OCI-LY7 (cell line): ENCODE results near the gene NXF2. TPM values are rescaled to one million over a fixed set of nuclear protein-coding genes. Genes with fewer than 3 reads are reported as not detected.
"Not testable (repeated sequence)": the region's sequence is repeated elsewhere in the genome, so short reads cannot be mapped to it uniquely, and the experiment has no call there.

Experiments used
- BruUV-seq: library from RNA; stranded (reverse); fragments of 400-500 nt; replicated peaks from 2 replicates; lab custom pipeline; 2021; lab: Mats Ljungman, UMichigan
- CTCF ChIA-PET: fragments of 300-600 bp; sonication (Branson Sonifier 250); formaldehyde crosslinking; loops from one replicate; lab custom pipeline; 2022; ENCODE audit warnings: antibody characterized with exemption; ENCODE audit not compliant: unreplicated experiment; lab: Charles Lee
- POLR2A ChIA-PET: fragments of 300-600 bp; sonication (Branson Sonifier 250); formaldehyde crosslinking; loops from one replicate; lab custom pipeline; 2022; ENCODE audit warnings: antibody characterized with exemption; lab: Charles Lee
- DNase-seq: peaks from one replicate; pipeline ENCODE4 v3.0.0-alpha.2; 2015; ENCODE audit warnings: low spot score
- H2AFZ ChIP-seq: fragments of 200-600 bp; sonication (generic), shearing (Covaris generic); 2 replicates; pipeline ENCODE4 v1.6.1; 2014; ENCODE audit warnings: mild to moderate bottlenecking, antibody characterized with exemption, low read length, moderate library complexity
- H3K27ac ChIP-seq: fragments of 200-600 bp; sonication (generic); 2 replicates; pipeline ENCODE4 v1.5.1; 2014; ENCODE audit warnings: mixed run types, low read depth, mild to moderate bottlenecking, moderate library complexity, low read length, inconsistent platforms; ENCODE audit not compliant: poor library complexity, severe bottlenecking
- H3K36me3 ChIP-seq: fragments of 200-600 bp; sonication (generic); 2 replicates; pipeline ENCODE4 v1.6.1; 2014; ENCODE audit warnings: mild to moderate bottlenecking, antibody characterized with exemption, low read length, moderate library complexity, mixed read lengths; ENCODE audit not compliant: insufficient read depth
- H3K4me1 ChIP-seq: fragments of 200-600 bp; sonication (generic); 2 replicates; pipeline ENCODE4 v1.5.1; 2014; ENCODE audit warnings: mild to moderate bottlenecking, low read length; ENCODE audit not compliant: insufficient read depth, poor library complexity, severe bottlenecking
- H3K4me2 ChIP-seq: fragments of 200-600 bp; sonication (generic); 2 replicates; pipeline ENCODE4 v1.6.1; 2014; ENCODE audit warnings: mild to moderate bottlenecking, low read length
- H3K4me3 ChIP-seq: fragments of 200-600 bp; sonication (generic); 2 replicates; pipeline ENCODE4 v1.5.1; 2014; ENCODE audit warnings: mild to moderate bottlenecking, low read depth, low read length; ENCODE audit not compliant: poor library complexity, severe bottlenecking
- H3K79me2 ChIP-seq: fragments of 200-600 bp; sonication (generic); 2 replicates; pipeline ENCODE4 v1.6.1; 2016; ENCODE audit warnings: low read depth, mild to moderate bottlenecking, low read length, moderate library complexity, mixed read lengths; ENCODE audit not compliant: insufficient read depth
- H3K9me2 ChIP-seq: fragments of 200-600 bp; sonication (generic); 2 replicates; pipeline ENCODE4 v1.6.1; 2016; ENCODE audit warnings: mild to moderate bottlenecking, low read length, mixed read lengths; ENCODE audit not compliant: insufficient read depth
- H3K9me3 ChIP-seq: fragments of 200-600 bp; sonication (generic); 2 replicates; pipeline ENCODE4 v1.6.1; 2014; ENCODE audit warnings: mild to moderate bottlenecking, mixed run types, low read length, mixed read lengths
- H4K20me1 ChIP-seq: fragments of 200-600 bp; sonication (generic); 2 replicates; pipeline ENCODE4 v1.6.1; 2014; ENCODE audit warnings: mild to moderate bottlenecking, antibody characterized with exemption, low read length, moderate library complexity, mixed read lengths; ENCODE audit not compliant: insufficient read depth
- EZH2phosphoT487 ChIP-seq: fragments of 200-600 bp; sonication (generic); IDR thresholded peaks from 2 replicates; pipeline ENCODE4 v1.6.1; 2018; ENCODE audit warnings: low read depth, borderline replicate concordance, mild to moderate bottlenecking, mixed run types, antibody characterized with exemption, low read length, moderate library complexity, mixed read lengths
- intact Hi-C: fragments of 100-400 bp; cut with micrococcal nuclease; formaldehyde crosslinking; loops from one replicate; pipeline ENCODE4 v1.10.0; 2022; ENCODE audit not compliant: unreplicated experiment
- total RNA-seq, 2 experiments: library from RNA; depleted of rRNA in 1 of 2; stranded (reverse); fragments of >200 nt in 1 of 2; shearing (Covaris generic) in 1 of 2; gene quantifications; 2 replicates each; pipeline ENCODE4 v1.2.3, GENCODE V29; 2014 to 2022
- TF ChIP-seq, protein P1 (sequence below): fragments of 200-600 bp; sonication (generic); conservative IDR thresholded peaks from 2 replicates; pipeline ENCODE4 v1.5.1; 2014; ENCODE audit warnings: mild to moderate bottlenecking, antibody characterized with exemption, low read length, moderate library complexity, mixed read lengths

The NXF2 gene
- total RNA-seq, 2 experiments from 2014 or later = not detected

DNA sequence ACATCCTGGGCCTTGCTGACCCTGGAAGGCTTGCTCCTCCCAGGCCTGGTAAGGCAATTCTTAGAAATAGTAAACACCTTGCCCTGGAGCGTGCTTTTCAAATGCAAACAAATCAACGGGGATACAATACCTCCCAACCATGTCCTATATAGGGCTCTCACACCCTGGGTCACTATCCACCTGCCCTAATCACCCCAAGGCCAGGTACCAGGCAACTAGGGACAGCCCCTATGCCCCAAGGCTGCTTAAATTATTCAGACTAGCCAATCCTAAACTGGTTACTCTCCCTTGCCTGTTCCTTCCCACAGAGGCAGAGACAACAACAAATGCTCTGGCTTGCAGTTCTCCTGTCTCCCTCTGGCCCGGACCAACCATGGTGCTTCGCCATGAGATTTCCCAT lies 25.3 kb downstream of the NXF2 start:
- intact Hi-C loops, H3K4me3 ChIP-seq, H4K20me1 ChIP-seq, CTCF ChIA-PET, POLR2A ChIA-PET, BruUV-seq, DNase-seq, H3K36me3 ChIP-seq, H3K79me2 ChIP-seq, H2AFZ ChIP-seq, H3K4me2 ChIP-seq, H3K9me2 ChIP-seq, H3K9me3 ChIP-seq, H3K27ac ChIP-seq, H3K4me1 ChIP-seq: not testable (repeated sequence)

DNA sequence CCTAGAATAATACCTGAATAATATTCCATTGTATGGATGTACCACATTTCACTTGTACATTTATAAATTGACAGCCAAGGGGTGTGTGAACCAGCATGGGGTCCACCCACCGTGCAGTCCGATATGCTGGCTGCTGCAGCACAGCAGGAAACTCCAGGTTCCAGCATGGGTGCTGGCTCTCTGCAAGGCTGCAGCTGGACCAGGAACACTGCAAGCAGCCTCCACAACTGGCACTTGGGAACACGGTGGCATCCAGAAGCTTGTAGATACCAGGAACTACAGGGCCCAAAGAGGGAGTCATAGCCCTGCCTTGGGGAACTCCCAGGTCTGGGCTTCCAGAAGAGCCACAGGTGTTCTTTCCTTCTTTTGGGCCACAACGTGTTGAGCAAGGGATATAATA lies 91.2 kb downstream of the NXF2 start:
- POLR2A ChIA-PET = no interaction called here
- intact Hi-C loops = no loop called here
- H3K9me3 ChIP-seq = no peaks in the 10 kb centered on the region
- no peak overlapping the region for H3K4me3 ChIP-seq
- no peak overlapping the region for H2AFZ ChIP-seq
- H3K4me1 ChIP-seq = no peaks in the 10 kb centered on the region
- no peak for TF ChIP-seq EZH2phosphoT487
- TF ChIP-seq, protein P1, sequence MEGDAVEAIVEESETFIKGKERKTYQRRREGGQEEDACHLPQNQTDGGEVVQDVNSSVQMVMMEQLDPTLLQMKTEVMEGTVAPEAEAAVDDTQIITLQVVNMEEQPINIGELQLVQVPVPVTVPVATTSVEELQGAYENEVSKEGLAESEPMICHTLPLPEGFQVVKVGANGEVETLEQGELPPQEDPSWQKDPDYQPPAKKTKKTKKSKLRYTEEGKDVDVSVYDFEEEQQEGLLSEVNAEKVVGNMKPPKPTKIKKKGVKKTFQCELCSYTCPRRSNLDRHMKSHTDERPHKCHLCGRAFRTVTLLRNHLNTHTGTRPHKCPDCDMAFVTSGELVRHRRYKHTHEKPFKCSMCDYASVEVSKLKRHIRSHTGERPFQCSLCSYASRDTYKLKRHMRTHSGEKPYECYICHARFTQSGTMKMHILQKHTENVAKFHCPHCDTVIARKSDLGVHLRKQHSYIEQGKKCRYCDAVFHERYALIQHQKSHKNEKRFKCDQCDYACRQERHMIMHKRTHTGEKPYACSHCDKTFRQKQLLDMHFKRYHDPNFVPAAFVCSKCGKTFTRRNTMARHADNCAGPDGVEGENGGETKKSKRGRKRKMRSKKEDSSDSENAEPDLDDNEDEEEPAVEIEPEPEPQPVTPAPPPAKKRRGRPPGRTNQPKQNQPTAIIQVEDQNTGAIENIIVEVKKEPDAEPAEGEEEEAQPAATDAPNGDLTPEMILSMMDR = no peak
- BruUV-seq = no TSS peak
- no peak for DNase-seq
- no peaks in the 10 kb centered on the region for H4K20me1 ChIP-seq
- H3K36me3 ChIP-seq = no peaks in the 10 kb centered on the region
- no peak overlapping the region for H3K27ac ChIP-seq
- no peaks in the 10 kb centered on the region for H3K79me2 ChIP-seq
- no peak overlapping the region for H3K4me2 ChIP-seq
- H3K9me2 ChIP-seq = no peaks in the 10 kb centered on the region
- CTCF ChIA-PET = no interaction called here

DNA sequence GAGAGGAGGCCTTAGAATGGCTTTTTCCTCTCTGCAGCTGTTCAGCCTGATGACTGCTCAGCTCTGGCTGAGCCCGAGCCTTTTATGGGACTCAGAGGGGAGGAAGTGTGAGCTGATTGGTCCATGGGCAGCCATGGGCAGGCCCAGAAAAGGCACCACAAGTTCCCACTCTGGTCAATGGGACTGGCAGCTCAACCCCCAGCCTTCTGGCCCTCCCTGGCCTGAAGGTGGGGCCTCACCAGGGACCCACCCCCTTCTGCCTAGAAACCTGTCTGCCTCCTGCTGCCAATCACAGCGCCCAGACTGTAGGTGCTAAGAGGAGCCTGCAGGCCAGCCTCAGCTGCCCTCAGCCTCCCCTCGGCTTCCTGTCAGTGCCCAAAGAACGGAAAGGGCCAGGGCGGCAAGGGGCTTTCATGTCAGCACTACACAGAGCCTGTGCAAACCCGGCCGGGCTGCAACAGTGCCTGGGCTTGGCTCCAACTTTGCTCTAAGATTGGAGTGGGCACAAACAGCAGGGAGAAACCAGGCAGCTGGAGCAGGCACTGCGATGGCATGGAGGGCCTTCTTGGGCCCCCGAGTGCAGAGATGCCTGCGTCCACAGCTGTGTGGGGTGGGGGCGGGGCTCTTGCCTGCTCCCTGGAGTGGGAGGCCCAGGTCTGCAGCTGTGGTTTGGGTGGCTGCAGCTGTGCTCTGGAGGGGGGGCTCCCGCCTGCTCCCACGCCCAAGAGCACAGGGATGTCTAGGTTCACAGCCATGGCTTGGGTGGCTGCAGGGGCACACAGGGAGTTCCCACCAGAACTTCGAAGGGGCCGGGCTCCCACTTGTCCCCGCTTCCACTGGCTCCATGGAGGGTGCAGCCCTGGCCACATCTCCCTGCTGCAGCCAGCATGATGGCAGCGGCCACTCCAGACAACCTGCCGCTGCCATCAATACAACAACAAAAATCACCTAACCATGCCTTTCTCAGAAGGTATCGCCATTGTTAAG lies 92.6 kb downstream of the NXF2 start:
- H4K20me1 ChIP-seq = no peaks in the 10 kb centered on the region
- no peaks in the 10 kb centered on the region for H3K79me2 ChIP-seq
- no peaks in the 10 kb centered on the region for H3K9me2 ChIP-seq
- no peak overlapping the region for H2AFZ ChIP-seq
- H3K27ac ChIP-seq = no peak overlapping the region
- H3K9me3 ChIP-seq = no peaks in the 10 kb centered on the region
- no TSS peak for BruUV-seq
- no peaks in the 10 kb centered on the region for H3K4me1 ChIP-seq
- intact Hi-C loops = no loop called here
- H3K36me3 ChIP-seq = no peaks in the 10 kb centered on the region
- ChIA-PET CTCF (no interaction called here), POLR2A (no interaction called here)
- no peak for DNase-seq
- no peak overlapping the region for H3K4me3 ChIP-seq
- no peak overlapping the region for H3K4me2 ChIP-seq
- no peak for TF ChIP-seq EZH2phosphoT487
- TF ChIP-seq, protein P1 = no peak
